Memory B cell (primary cell): ENCODE results near the gene PRSS48.
"Not testable (repeated sequence)": the region's sequence is repeated elsewhere in the genome, so short reads cannot be mapped to it uniquely, and the experiment has no call there.

Experiments used
- ATAC-seq: fragments of 150-1000 bp; cut with Tn5 transposase; 2 replicates; pipeline ENCODE4 v1.10.0; 2021; ENCODE audit warnings: low read depth, mild to moderate bottlenecking, moderate library complexity
- DNase-seq, 2 donors: peaks; one replicate each; pipeline ENCODE4 v3.0.0; 2022; ENCODE audit warnings: low spot score in 2 of 2
- H3K27ac Mint-ChIP-seq: one replicate; pipeline ENCODE4 v1.8.0; 2022; ENCODE audit warnings: mild to moderate bottlenecking, moderate library complexity, mixed read lengths
- H3K27me3 Mint-ChIP-seq: one replicate; pipeline ENCODE4 v1.8.0; 2022; ENCODE audit warnings: mixed read lengths
- H3K36me3 Mint-ChIP-seq: one replicate; pipeline ENCODE4 v1.8.0; 2022; ENCODE audit warnings: mild to moderate bottlenecking, mixed read lengths
- H3K4me1 Mint-ChIP-seq: one replicate; pipeline ENCODE4 v1.8.0; 2022; ENCODE audit warnings: mixed read lengths
- H3K4me3 Mint-ChIP-seq: one replicate; pipeline ENCODE4 v1.8.0; 2022; ENCODE audit warnings: mild to moderate bottlenecking, moderate library complexity, mixed read lengths
- H3K9me3 Mint-ChIP-seq: one replicate; pipeline ENCODE4 v1.8.0; 2022; ENCODE audit warnings: mixed read lengths

The PRSS48 gene

GRCh38 chr4:151276787-151277562, at the start of gene PRSS48:
Gene PRSS48 (plus strand): TSS chr4:151277161. CDS start chr4:151277173, 12 bp downstream.
- H3K27me3 Mint-ChIP-seq = peaks cover 6% of the 10 kb centered on the region
- DNase-seq (no peak), ATAC-seq (no peak)
- H3K4me3 Mint-ChIP-seq = no peak within 1 kb of the TSS
- H3K9me3 Mint-ChIP-seq = peaks cover 1% of the 10 kb centered on the region
- no peak within 1 kb of the TSS for H3K27ac Mint-ChIP-seq
- no peaks in the 10 kb centered on the region for H3K4me1 Mint-ChIP-seq
- no peaks in the 10 kb centered on the region for H3K36me3 Mint-ChIP-seq

GRCh38 chr4:151227172-151227571, 49.8 kb upstream of the PRSS48 start:
- ATAC-seq (no peak), DNase-seq (no peak)
- H3K27me3 Mint-ChIP-seq = peaks cover 9% of the 10 kb centered on the region
- H3K36me3 Mint-ChIP-seq = no peaks in the 10 kb centered on the region
- no peaks in the 10 kb centered on the region for H3K4me1 Mint-ChIP-seq
- H3K9me3 Mint-ChIP-seq = no peaks in the 10 kb centered on the region
- no peak overlapping the region for H3K27ac Mint-ChIP-seq
- no peak overlapping the region for H3K4me3 Mint-ChIP-seq

- no peaks in the 10 kb centered on the region for H3K36me3 Mint-ChIP-seq
- H3K27ac Mint-ChIP-seq = no peak overlapping the region
- H3K4me3 Mint-ChIP-seq = no peak overlapping the region
- ATAC-seq = no peak
- peaks cover 9% of the 10 kb centered on the region for H3K27me3 Mint-ChIP-seq
- DNase-seq = no peak
- no peaks in the 10 kb centered on the region for H3K9me3 Mint-ChIP-seq
- H3K4me1 Mint-ChIP-seq = no peaks in the 10 kb centered on the region
Measured at GRCh38 chr4:151227731-151228130, 49.2 kb upstream of the PRSS48 start.

- H3K27me3 Mint-ChIP-seq = peaks cover 9% of the 10 kb centered on the region
- no peak overlapping the region for H3K27ac Mint-ChIP-seq
- no peaks in the 10 kb centered on the region for H3K36me3 Mint-ChIP-seq
- ATAC-seq (no peak), DNase-seq (no peak)
- no peak overlapping the region for H3K4me3 Mint-ChIP-seq
- H3K9me3 Mint-ChIP-seq = no peaks in the 10 kb centered on the region
- H3K4me1 Mint-ChIP-seq = no peaks in the 10 kb centered on the region
Measured at GRCh38 chr4:151228189-151229119, 48.5 kb upstream of the PRSS48 start.

GRCh38 chr4:151231915-151232595, 44.9 kb upstream of the PRSS48 start:
- Mint-ChIP-seq H3K4me3 (no peak overlapping the region), H3K9me3 (no peaks in the 10 kb centered on the region), H3K27ac (no peak overlapping the region), H3K4me1 (no peaks in the 10 kb centered on the region), H3K27me3 (peaks cover 9% of the 10 kb centered on the region), H3K36me3 (no peaks in the 10 kb centered on the region)
- no peak for DNase-seq
- ATAC-seq = no peak

- H3K4me3 Mint-ChIP-seq = no peak overlapping the region
- no peak for DNase-seq
- H3K9me3 Mint-ChIP-seq = no peaks in the 10 kb centered on the region
- H3K27me3 Mint-ChIP-seq = peaks cover 7% of the 10 kb centered on the region
- no peak overlapping the region for H3K27ac Mint-ChIP-seq
- ATAC-seq = no peak
- H3K4me1 Mint-ChIP-seq = no peaks in the 10 kb centered on the region
- H3K36me3 Mint-ChIP-seq = no peaks in the 10 kb centered on the region
Measured at GRCh38 chr4:151233600-151233999, 43.4 kb upstream of the PRSS48 start.

GRCh38 chr4:151235373-151235772, 41.6 kb upstream of the PRSS48 start:
- not testable (repeated sequence) for H3K27me3 Mint-ChIP-seq, H3K4me3 Mint-ChIP-seq, H3K27ac Mint-ChIP-seq, H3K4me1 Mint-ChIP-seq, ATAC-seq, H3K36me3 Mint-ChIP-seq, H3K9me3 Mint-ChIP-seq, DNase-seq

- no peak overlapping the region for H3K27ac Mint-ChIP-seq
- no peaks in the 10 kb centered on the region for H3K9me3 Mint-ChIP-seq
- H3K27me3 Mint-ChIP-seq = peaks cover 6% of the 10 kb centered on the region
- H3K36me3 Mint-ChIP-seq = no peaks in the 10 kb centered on the region
- no peaks in the 10 kb centered on the region for H3K4me1 Mint-ChIP-seq
- ATAC-seq (no peak), DNase-seq (no peak)
- no peak overlapping the region for H3K4me3 Mint-ChIP-seq
Measured at GRCh38 chr4:151236036-151236435, 40.9 kb upstream of the PRSS48 start.

GRCh38 chr4:151238477-151238876, 38.5 kb upstream of the PRSS48 start:
- DNase-seq (no peak), ATAC-seq (no peak)
- H3K4me1 Mint-ChIP-seq = no peaks in the 10 kb centered on the region
- no peak overlapping the region for H3K4me3 Mint-ChIP-seq
- H3K9me3 Mint-ChIP-seq = no peaks in the 10 kb centered on the region
- H3K36me3 Mint-ChIP-seq = no peaks in the 10 kb centered on the region
- H3K27ac Mint-ChIP-seq = no peak overlapping the region
- peaks cover 6% of the 10 kb centered on the region for H3K27me3 Mint-ChIP-seq

GRCh38 chr4:151239608-151240007, 37.4 kb upstream of the PRSS48 start:
- Mint-ChIP-seq H3K4me3 (no peak overlapping the region), H3K36me3 (no peaks in the 10 kb centered on the region), H3K27me3 (peaks cover 6% of the 10 kb centered on the region), H3K4me1 (no peaks in the 10 kb centered on the region), H3K9me3 (no peaks in the 10 kb centered on the region), H3K27ac (no peak overlapping the region)
- ATAC-seq (no peak), DNase-seq (no peak)

GRCh38 chr4:151242305-151242704, 34.7 kb upstream of the PRSS48 start:
- H3K27ac Mint-ChIP-seq = no peak overlapping the region
- no peak overlapping the region for H3K4me3 Mint-ChIP-seq
- DNase-seq = no peak
- no peaks in the 10 kb centered on the region for H3K4me1 Mint-ChIP-seq
- no peaks in the 10 kb centered on the region for H3K36me3 Mint-ChIP-seq
- peaks cover 4% of the 10 kb centered on the region for H3K27me3 Mint-ChIP-seq
- no peak for ATAC-seq
- no peaks in the 10 kb centered on the region for H3K9me3 Mint-ChIP-seq

GRCh38 chr4:151246742-151247141, 30.2 kb upstream of the PRSS48 start:
- ATAC-seq (no peak), DNase-seq (no peak)
- H3K4me3 Mint-ChIP-seq = no peak overlapping the region
- H3K9me3 Mint-ChIP-seq = no peaks in the 10 kb centered on the region
- H3K4me1 Mint-ChIP-seq = no peaks in the 10 kb centered on the region
- no peak overlapping the region for H3K27ac Mint-ChIP-seq
- no peaks in the 10 kb centered on the region for H3K36me3 Mint-ChIP-seq
- peaks cover 2% of the 10 kb centered on the region for H3K27me3 Mint-ChIP-seq

- H3K27me3 Mint-ChIP-seq = peaks cover 2% of the 10 kb centered on the region
- no peaks in the 10 kb centered on the region for H3K4me1 Mint-ChIP-seq
- no peaks in the 10 kb centered on the region for H3K36me3 Mint-ChIP-seq
- H3K27ac Mint-ChIP-seq = no peak overlapping the region
- no peaks in the 10 kb centered on the region for H3K9me3 Mint-ChIP-seq
- no peak overlapping the region for H3K4me3 Mint-ChIP-seq
- ATAC-seq = no peak
- no peak for DNase-seq
Measured at GRCh38 chr4:151247395-151247794, 29.6 kb upstream of the PRSS48 start.

GRCh38 chr4:151248519-151248918, 28.4 kb upstream of the PRSS48 start:
- H3K4me3 Mint-ChIP-seq = no peak overlapping the region
- H3K9me3 Mint-ChIP-seq = no peaks in the 10 kb centered on the region
- H3K36me3 Mint-ChIP-seq = no peaks in the 10 kb centered on the region
- no peak overlapping the region for H3K27ac Mint-ChIP-seq
- DNase-seq (no peak), ATAC-seq (no peak)
- no peaks in the 10 kb centered on the region for H3K4me1 Mint-ChIP-seq
- peaks cover 2% of the 10 kb centered on the region for H3K27me3 Mint-ChIP-seq
